ENCODE data around the gene RER1.

Gene RER1, protein sequence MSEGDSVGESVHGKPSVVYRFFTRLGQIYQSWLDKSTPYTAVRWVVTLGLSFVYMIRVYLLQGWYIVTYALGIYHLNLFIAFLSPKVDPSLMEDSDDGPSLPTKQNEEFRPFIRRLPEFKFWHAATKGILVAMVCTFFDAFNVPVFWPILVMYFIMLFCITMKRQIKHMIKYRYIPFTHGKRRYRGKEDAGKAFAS

DNA sequence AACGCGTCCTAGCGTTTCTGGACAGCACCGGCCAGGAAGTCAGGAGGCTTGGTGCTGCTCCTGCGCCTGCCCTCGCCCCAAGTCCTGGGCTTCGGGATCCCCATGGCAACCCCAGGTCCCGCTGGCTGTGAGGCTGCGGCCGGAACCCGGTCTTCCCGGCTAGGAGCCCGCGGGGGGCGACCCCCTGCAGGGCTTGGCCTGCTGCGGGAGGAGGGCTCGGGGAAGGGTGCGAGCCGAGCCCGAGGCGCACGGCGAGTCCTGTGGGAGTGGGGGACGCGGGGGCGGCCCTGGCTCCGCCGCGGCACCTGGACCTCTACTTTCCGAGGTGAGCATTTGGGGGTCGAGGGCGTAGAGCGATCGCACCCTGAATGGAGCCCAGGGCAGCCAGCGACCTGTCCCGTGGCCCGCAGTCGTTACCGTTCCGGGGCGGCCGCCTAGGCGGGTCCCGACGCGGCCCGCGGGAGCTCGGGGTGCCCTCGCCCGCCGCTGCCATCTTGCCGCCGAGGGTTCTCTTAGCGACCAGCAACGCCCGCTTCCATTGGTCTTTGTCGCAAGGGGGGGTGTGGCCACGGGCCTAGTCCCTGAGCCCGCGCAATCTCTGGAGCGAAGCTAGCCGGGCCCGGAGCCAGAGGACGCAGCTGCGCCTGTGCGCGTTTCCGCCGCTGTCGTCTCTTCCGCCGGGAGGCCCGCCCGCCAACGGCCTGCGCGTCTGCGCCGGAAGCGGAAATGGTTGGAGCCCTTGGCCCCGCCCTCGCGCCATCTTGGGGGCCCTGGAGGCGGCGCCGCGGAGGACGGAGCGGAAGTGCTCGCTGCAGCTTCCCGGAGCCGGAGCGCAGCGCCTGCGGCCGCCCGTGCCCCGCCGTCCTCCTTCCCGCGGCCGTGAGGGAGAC is at the start of gene RER1, which contains the start of gene MORN1:
TSS of gene RER1 (plus strand) at position 801 of the 890 bp plus-strand sequence. CDS start 3,950 bp downstream, outside the sequence.
TSS of gene MORN1 (minus strand) at position 514 of the 890 bp plus-strand sequence. CDS start at position 493, 21 bp downstream.
- peak; percentile 100 for DNase-seq

DNA sequence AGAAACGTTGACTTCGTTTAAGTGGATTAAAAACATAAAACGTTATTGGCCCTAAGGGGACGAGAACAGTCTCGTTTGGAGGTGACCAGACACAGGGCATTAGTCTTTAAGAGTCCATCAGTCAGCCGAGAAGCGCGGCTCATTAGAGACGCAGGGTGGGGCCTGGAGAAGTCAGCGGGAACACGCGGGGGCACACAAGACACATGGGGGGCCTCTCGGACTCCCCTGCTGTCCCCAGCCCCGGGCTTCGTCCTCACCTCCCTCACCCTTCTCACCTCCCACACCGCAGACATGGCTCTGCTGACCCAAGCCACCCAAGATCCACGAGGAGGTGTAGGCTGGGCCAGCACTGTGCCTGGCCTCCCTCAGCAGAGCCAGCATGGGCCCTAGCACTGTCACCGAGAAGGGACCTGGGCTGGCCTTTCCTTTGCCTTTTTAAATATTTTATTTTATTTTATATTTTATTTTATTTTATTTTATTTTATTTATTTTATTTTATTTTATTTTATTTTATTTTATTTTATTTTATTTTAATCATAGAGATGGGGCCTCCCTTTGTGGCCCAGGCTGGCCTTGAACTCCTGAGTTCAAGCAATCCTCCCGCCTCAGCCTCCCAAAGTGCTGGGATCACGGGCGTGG is 49.1 kb upstream of the RER1 start:
- no peak for DNase-seq

DNA sequence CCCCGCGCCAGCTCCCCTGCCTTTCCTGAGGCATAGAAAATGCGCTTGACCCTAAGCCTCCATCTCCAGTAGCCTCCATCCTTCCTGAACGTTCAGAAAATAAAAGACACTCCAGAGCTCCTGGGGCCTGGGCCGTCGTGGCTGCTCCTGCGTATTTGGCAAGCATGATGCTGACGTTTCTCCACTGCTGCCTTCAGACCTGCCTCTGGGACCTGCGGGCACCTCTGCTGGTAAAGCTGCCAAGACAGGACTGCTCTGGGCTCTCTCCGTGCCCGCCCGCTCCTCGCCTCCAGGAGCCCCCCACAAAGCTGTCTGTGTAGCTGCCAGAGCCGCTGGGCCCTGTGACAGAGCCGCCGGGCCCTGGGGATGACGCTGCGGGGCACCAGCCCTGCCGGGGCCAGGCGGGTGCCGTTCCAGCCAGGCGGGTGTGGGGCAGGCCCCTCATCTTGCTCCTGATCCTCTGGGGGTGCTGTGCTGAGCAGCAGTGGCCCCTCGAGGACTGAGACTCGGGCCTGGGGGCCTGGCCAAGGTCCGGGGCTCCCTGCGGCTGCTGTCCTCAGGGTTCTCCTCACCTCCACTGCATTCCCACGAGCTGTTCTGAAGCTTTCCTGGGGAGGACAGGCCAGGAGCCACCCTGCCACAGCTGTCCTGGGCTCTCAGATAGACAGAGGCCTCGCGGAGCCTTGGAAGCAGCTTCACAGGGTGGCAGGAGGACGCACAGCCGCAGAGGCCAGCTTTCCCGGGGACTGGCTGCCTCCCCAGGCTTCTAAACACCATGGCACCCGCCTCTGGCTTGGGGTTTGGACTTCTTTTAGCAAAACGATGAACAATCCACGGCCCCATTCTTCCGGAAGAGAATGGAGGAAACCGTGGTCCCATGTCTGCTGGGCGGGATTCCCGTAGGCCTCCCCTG is 48.4 kb upstream of the RER1 start:
- no peak for DNase-seq

DNA sequence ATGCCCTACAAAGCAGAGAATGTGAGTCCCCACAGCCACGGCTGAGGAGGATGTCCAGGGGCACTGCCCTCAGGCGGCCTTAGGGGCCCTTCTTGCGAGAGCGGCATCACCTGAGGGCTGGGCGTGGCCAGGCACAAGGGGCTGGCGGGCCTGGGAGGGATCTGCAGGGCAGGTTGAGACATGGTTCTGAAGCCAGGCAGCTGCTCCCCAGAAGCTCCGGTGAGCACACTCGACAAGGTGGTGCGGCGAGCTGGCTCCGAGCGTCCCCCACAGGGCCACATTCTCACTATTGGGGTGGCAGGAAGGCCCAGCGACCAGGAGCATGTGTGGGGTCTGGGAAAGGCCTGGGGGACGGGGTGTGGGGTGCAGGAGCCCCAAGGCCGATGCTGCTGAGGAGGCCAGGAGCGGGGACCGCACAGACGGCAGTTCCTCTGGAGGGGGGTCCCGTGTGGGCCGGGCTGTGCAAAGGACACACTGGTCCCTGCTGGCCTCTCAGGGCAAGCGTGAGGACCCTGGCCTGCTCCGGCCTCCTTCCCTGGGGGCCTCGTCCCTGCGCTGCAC is 47.4 kb upstream of the RER1 start:
- DNase-seq = no peak

DNA sequence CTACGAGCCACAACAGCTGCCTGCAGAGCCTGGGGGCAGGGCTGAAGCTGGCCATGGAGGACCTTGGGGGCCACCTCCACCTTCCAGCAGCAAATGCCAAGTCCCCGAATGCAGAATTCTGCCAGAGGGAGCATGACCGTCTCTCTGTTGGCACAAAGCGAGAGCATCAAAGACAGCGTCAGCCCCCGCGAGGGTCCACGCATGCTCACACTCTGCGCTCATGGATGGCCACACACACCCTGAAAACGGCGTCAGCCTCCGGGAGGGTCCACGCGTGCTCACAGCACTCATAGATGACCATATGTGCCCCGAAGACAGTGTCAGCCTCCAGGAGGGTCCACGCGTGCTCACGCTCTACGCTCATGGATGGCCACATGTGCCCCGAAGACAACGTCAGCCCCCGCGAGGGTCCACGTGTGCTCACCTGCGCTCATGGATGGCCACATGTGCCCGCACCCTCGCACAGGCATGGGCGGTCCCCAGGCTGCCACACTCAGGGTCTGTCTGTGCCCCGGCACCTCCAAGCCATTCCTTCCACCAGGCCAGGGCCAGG is 46.8 kb upstream of the RER1 start:
- DNase-seq = no peak

DNA sequence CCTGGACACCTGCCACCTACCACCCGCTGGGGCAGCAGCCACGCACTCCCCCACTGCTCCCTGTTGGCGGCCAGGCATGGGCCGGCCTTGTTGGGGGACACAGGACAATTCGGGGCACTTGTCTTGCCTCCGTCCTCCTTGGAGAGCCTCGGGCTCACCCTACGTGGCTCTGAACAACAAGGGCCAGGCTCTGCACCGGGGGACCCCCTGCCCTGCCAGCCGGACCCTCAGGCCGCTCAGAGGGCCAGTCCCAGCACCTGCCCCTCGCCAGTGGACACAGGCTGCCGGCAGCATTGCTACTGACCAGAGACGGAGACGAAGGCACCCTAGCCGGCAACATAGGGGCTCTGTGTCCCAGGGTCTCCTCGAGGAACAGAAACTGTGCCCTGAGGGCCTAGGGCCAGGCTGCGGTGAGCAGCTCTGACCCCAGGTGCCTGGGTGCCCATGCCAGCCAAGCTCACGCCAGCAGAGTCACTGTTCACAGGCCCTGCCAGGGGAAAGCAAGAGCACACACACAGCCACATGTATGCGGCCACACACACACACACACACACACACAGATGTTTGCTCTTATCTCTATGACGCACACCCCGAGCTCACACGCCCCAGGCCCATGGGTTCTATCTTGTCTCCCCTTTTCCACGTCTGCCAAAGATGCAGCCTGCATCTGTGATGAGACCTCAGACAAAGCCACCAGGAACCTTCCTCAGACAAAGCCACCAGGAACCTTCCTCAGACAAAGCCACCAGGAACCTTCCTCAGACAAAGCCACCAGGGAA is 46.2 kb upstream of the RER1 start:
- no peak for DNase-seq

DNA sequence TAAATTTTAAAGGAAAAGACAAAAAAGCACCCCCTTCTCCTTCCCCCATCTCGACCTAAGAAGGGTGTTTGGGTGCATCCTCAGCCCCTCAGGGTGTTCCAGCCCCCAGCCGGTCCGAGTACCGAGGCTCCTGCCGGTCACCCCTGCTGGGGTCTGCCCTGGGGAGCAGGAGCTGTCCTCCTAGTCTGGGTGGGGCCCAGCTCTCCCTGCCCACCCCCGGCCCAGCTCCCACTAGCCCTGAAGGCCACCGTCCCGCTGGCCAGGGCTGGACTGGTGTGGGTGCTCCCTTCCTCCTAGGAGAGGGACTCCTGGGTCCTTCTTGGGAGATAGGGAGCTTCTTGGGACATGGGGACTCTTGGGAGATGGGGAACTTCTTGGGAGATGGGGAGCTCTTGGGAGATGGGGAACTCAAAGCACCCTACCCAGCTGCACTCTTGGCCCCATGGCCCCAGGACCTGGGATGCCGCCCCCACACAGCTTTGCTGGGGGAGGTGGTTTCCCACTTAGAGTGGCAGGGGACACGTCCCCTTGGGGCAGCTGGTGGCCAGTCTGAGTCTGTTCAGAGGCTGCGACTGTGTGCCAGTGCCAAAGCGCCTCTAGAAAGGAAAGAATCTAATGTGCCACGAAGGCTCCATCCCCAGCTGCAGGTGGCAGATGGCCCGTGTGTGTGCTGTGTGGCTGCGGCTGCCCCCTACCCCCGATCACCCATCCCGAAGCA is 44.8 kb upstream of the RER1 start:
- DNase-seq = no peak

DNA sequence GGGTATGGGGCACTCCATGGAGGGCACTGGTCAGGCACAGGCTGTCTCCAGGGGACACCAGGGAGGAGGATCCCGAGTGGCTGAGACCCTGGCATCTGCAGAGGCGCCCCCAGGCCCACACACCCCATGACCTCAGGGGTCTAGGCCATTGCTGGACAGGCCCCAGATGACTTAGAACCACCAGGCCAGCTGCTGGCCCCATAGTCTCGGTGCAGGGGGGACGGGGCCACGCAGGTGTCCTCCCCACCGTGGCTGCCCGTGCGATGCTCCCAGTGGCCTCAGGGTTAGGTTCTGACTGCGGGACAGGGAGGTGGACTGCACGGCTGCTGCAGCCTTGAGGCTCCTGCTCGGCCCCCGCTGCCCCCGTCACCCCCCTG is 44.2 kb upstream of the RER1 start:
- no peak for DNase-seq

DNA sequence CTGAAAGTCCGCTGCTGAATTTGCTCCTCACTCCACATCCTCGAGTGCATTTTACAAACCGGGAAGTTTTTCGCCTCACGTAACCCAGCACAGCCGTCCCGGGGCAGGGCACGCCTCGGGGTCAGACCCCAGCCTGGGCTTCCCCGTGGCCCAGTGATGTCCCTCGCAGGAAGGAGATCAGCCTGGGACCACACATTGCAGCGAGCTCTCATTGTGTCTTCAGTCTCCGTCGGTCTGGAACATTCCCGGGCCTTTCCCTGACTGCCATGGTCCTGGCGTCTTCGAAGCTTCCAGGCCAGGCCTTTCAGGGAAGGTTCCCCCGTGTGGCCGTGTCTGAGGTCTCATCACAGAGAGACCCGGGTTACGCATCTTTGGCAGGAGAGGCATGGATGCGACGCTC is 43.7 kb upstream of the RER1 start:
- no peak for DNase-seq

DNA sequence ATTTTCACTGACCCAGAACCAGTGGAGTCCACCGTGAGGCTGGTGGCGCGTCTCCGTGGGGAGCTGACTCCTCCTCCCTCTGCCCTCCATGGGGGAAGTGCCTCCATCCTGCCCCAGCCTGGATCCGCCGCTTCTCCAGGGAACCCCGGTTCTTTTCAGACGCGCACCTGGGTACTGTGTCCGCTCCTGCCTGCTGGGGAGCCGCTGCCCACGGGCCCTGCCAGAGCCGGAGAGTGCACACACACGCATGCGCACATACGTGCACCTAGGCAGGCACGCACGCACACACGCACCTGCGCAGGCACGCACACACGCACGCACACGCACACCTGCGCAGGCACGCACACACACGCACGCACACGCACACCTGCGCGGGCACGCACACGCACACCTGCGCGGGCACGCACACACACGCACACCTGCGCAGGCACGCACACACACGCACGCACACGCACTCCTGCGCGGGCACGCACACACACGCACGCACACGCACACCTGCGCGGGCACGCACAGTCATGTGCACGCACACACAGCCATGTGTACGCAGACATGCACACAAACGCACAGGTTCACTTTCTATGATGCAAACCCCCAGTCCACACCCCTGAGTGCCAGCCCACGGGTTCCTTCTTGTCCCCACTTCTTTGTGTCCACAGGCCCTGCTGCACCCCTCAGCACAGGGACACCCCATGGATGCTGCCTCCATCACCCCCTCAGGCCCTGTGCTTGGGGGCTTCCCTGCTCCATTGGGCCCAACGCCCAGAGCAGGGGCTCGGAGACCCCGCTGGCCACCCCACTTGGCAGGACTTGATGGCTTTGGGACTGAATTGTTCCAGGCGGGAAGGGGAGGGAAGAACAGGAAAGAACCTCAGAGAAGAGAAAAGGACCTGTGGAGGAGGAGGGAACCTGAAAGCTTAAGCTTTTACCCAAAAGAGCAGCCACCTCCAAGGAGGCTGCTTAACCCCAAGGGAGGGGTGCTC is 43.0 kb upstream of the RER1 start:
- DNase-seq = no peak

DNA sequence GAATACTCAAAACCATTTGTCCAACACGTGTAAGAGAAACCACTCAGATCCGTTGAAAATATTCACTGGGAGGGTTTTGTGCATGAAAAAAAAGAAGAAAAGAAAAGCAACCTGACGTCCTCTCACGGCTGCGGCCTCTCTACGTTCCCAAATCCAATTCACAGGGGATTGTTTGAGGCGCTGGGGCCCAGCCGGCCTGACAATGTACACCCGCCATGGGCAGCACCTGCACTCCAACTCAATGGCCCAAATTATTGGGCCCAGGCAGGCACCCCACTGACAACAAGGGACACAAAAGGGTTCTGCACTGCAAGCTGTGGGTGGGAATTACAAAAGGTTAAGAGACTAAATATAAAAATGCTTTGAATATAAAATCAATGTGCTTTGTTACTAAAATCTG is 41.8 kb upstream of the RER1 start:
- no peak for DNase-seq

DNA sequence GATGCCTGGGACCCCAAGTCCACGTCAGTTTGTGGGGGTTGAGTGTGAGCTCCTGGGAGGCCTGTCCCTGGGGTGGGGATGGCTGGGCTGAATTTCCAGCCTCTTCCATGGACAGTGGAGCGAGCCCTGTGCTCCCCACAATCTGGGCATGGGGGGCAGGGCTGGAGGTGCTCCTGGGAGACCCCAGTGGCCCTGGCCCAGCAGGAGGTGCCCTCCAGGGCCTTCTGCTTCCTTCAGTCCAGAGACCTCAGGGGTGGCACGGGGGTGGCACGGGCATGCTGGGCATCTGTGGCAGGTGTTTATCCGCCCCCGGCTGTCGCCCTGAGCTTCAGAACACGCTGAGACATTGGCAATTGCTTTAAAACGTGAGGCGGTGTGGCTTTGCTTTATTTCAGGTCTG is 41.1 kb upstream of the RER1 start:
- no peak for DNase-seq

DNA sequence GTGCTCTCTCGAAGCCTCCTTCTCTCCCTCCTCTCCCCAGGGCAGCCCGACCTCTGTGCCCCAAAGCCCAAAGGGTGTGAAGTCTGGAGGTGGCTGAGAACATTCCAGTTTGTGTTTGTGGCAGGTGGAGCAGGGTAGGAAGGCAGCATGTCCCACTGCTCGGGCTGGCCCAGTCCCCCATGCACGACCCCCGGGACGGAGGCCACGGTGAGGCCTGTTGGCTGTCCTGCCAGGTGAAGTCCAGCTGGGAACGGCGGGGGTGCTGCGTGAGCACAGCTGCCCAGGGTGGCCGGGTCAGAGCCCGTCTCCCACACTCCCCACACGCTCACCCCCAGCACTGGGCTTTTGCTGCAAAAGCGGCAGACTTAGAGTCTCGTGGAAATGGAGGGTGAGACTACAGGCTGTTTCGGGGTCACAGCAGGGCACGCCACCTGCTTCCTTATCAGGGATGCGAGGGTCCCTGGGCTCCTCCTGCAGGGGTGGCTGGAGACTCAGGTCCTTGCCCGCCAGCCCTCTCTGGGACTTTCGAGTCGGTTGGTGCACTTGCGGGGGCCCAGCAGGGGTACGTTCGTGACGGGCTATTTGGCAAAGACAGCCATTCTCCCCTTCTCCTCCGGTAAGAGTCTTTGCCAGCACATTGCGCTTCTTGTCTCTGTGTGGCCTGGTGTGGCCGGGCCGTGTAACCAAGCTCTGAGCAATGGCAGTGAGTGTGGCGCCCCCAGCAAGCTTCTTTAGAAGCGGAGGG is 40.6 kb upstream of the RER1 start:
- DNase-seq = no peak

DNA sequence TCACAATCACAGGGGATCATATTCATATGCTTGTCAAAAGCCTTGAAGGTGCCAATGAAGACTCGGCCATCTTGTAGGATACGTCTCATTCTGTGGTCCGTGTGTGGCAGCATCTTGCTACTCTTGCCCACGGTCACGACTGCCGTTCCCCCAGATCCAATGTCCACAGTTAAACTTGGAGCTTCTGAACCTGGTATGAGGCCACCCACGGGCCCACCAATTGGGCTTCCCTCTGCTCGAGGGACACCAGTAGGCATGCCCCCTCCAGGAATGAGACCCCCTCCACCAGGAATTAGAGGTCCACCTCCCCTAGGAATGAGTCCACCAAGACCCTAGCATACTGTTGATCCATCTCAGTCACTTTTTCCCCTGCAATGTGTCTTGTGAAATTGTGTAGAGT is 39.9 kb upstream of the RER1 start:
- DNase-seq = no peak

DNA sequence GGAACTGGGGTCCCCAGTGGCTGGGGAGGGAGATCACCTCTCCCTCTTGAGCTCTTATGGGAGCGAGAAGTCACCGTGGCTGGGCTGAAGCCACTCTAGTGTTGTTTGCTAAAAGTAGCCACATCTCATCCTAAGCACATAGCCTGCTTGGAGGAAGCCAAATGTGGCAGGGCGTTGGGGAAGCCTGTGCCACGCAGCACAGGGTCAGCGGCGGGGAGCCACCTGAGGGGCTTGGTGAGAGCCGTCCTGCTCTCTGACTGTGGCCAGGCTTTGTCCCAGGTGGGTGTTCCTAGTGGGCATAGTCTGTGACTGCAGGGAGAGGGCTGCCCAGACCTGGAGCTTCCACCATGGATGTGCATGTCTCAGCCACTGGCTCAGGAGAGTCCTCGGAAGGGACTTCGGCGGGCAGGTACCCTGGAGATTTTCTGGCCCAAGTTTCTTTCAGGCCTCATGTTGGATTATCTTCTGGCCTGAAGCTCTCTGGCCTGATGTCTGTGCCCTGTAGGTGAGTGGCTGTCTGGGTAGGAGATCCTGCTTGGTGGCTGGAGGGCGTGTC is 39.2 kb upstream of the RER1 start:
- DNase-seq = no peak

DNA sequence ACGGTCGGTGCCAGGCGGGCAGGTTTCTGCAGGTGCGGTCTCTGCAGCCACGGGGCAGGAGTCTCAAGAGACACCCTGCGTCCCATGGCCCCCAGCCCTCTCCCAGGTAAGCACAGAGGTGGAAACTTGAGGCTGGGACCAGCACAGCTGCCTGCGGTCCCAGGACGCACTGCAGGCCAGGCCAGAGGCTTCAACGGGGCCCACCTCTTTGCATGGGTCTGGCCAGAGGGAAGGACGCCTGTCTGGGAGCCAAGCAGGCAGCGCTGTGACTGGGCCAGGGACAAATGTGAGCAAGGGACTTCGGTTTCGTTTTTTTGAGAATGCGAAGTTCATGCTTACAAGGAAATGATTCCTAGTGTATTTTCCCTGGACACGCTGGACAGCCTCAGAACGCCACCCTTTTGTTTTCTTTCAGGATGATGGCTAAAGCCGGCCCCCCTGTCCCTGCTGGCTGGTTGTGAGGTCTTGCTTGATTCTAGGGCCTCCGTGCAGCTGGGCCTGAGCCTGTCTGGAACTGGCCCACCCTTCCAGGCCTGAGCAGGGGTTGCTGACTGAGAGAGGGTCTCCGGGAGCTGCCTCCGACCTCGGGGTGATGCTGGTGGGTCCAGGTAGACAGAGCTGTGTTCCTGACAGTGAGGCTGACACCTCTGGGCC is 38.6 kb upstream of the RER1 start:
- no peak for DNase-seq

DNA sequence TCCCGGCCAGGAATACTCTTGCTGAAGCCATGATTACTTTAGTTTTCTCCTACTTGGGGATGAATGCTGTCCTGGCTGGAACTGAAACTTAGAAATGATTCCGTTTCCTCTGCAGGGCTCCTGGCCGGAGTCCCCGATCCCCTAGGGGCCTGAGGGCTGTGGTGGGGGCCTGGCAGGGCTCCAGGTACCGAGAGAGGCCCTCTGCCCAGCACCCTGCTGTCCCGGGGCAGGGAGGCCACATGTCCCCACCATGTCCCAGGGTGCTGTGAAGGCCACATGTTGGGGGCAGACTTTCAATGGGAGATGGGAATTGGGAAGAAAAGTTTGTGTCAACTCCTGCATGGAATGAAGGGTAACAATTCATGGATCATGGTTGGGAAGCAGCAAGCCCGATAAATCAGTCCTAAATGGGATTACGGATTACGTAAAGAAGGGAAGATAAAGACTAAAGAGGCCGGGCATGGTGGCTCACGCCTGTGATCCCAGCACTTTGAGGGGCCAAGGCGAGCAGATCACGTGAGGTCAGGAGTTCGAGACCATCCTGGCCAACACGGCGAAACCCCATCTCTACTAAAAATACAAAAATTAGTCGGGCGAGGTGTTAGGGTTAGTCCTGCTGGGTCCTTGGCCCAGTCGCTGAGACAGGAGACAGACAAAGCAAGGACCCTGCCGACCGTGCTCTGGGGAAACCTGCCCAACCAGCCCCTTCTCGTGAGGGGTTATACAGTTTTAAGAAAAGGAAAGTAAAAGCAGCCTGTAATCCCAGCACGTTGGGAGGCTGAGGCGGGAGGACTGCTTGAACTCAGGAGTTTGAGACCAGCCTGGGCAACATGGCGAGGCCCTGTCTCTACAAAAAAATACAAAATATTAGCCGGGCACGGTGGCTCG is 37.8 kb upstream of the RER1 start:
- no peak for DNase-seq

All from suppressor macrophage treated with lipopolysaccharide for 1 hour (primary cell).